HG03060 (cell line): ENCODE measurements around the gene TGIF1.

Experiments
- ATAC-seq: cut with Tn5 transposase; IDR thresholded peaks from one replicate; pipeline ENCODE4 v1.9.1; 2021; ENCODE audit warnings: low read depth, moderate number of reproducible peaks; ENCODE audit not compliant: unreplicated experiment

TGIF1 gene

GRCh38 chr18:3479978-3480509 lies 30.1 kb downstream of the TGIF1 start:
- ATAC-seq, result no peak

- ATAC-seq, result no peak
Observed at GRCh38 chr18:3480827-3481573, 31.0 kb downstream of the TGIF1 start.

GRCh38 chr18:3481696-3482210 lies 31.8 kb downstream of the TGIF1 start:
- ATAC-seq, result no peak

- ATAC-seq, result no peak
Observed at GRCh38 chr18:3482258-3482657, 32.3 kb downstream of the TGIF1 start.

GRCh38 chr18:3485153-3486149 lies 35.5 kb downstream of the TGIF1 start:
- ATAC-seq, result peak; percentile 45

- ATAC-seq, result no peak
Observed at GRCh38 chr18:3486512-3486911, 36.5 kb downstream of the TGIF1 start.

GRCh38 chr18:3489462-3489861 lies 39.5 kb downstream of the TGIF1 start:
- ATAC-seq, result no peak

GRCh38 chr18:3491981-3492555 lies 42.1 kb downstream of the TGIF1 start:
- ATAC-seq, result no peak

GRCh38 chr18:3492721-3493120 lies 42.7 kb downstream of the TGIF1 start:
- no peak for ATAC-seq

- no peak for ATAC-seq
Observed at GRCh38 chr18:3493501-3494244, 43.7 kb downstream of the TGIF1 start.

GRCh38 chr18:3494245-3494526 lies 44.2 kb downstream of the TGIF1 start:
- ATAC-seq, result no peak

GRCh38 chr18:3494569-3494968 lies 44.6 kb downstream of the TGIF1 start:
- ATAC-seq, result no peak

- no peak for ATAC-seq
Observed at GRCh38 chr18:3495691-3496430, 45.9 kb downstream of the TGIF1 start.

GRCh38 chr18:3498698-3499471 lies 48.9 kb downstream of the TGIF1 start:
- no peak for ATAC-seq

- ATAC-seq, result no peak
Observed at GRCh38 chr18:3499501-3499900, 49.5 kb downstream of the TGIF1 start.

GRCh38 chr18:3500016-3500415 lies 50.0 kb downstream of the TGIF1 start:
- no peak for ATAC-seq

GRCh38 chr18:3502650-3503049 lies 52.7 kb downstream of the TGIF1 start:
- no peak for ATAC-seq

GRCh38 chr18:3504637-3505036 lies 54.7 kb downstream of the TGIF1 start:
- no peak for ATAC-seq
